HEK293 (cell line): ENCODE measurements around the gene GABBR2.

ENCODE experiments used
- CTCF ChIA-PET: fragments of 350-600 bp; formaldehyde crosslinking; extraction: SDS; loops from one replicate; lab custom pipeline; 2021; ENCODE audit warnings: antibody characterized with exemption; lab: Yijun Ruan, JAX
- POLR2A ChIA-PET: fragments of 300-600 bp; formaldehyde crosslinking; extraction: SDS; loops from one replicate; lab custom pipeline; 2020; ENCODE audit warnings: antibody characterized with exemption, inconsistent platforms; lab: Yijun Ruan, JAX
- H3K27ac ChIP-seq: fragments of 200-500 bp; sonication (Bioruptor generic); 2 replicates; pipeline ENCODE4 v1.5.1; 2014; ENCODE audit warnings: low read depth, low read length, control low read depth, inconsistent platforms; ENCODE audit errors: extremely low read depth
- H3K36me3 ChIP-seq, 2 experiments: fragments of 200-500 bp in 1 of 2; sonication (Bioruptor generic) in 1 of 2; 1 replicate in 1 of 2; 2 replicates in 1 of 2; pipeline ENCODE4 v1.5.1; 2014 to 2017; ENCODE audit warnings: inconsistent platforms in 2 of 2, low read length in 2 of 2; ENCODE audit not compliant: control insufficient read depth in 2 of 2, insufficient read depth in 1 of 2
- H3K4me1 ChIP-seq: fragments of 200-500 bp; sonication (Bioruptor generic); 2 replicates; pipeline ENCODE4 v1.5.1; 2014; ENCODE audit warnings: mild to moderate bottlenecking, low read length, inconsistent platforms; ENCODE audit not compliant: control insufficient read depth, insufficient read depth
- H3K4me3 ChIP-seq: 2 replicates; pipeline ENCODE4 v1.5.1; 2011; ENCODE audit warnings: low read depth, mild to moderate bottlenecking, control low read depth, low read length, moderate library complexity
- H3K9me3 ChIP-seq: fragments of 200-500 bp; sonication (Bioruptor generic); 2 replicates; pipeline ENCODE4 v1.5.1; 2014; ENCODE audit warnings: low read depth, low read length, inconsistent platforms; ENCODE audit not compliant: control insufficient read depth, insufficient read depth
- AEBP2 ChIP-seq: fragments of 450-650 bp; formaldehyde crosslinking; IDR thresholded peaks from 2 replicates; pipeline ENCODE4 v1.5.1; 2016; ENCODE audit warnings: missing biosample characterization, missing genetic modification characterization, borderline replicate concordance
- IKZF3 ChIP-seq: fragments of 450-650 bp; IDR thresholded peaks from 2 replicates; pipeline ENCODE4 v1.5.0; 2018; ENCODE audit warnings: missing biosample characterization, mild to moderate bottlenecking, missing genetic modification characterization, moderate library complexity
- KLF16 ChIP-seq: fragments of 450-650 bp; formaldehyde crosslinking; IDR thresholded peaks from 2 replicates; pipeline ENCODE4 v1.5.1; 2017; ENCODE audit warnings: missing biosample characterization, missing genetic modification characterization
- PRDM1 ChIP-seq: fragments of 450-650 bp; formaldehyde crosslinking; IDR thresholded peaks from 2 replicates; pipeline ENCODE4; 2016; ENCODE audit warnings: missing biosample characterization, missing genetic modification characterization
- SCRT1 ChIP-seq: fragments of 450-650 bp; formaldehyde crosslinking; IDR thresholded peaks from 2 replicates; pipeline ENCODE4 v1.5.1; 2016; ENCODE audit warnings: missing biosample characterization, missing genetic modification characterization, borderline replicate concordance
- SP2 ChIP-seq: fragments of 450-650 bp; formaldehyde crosslinking; IDR thresholded peaks from 2 replicates; pipeline ENCODE4 v1.5.1; 2016; ENCODE audit warnings: missing biosample characterization, missing genetic modification characterization
- YY1 ChIP-seq: fragments of 450-650 bp; formaldehyde crosslinking; IDR thresholded peaks from 2 replicates; pipeline ENCODE4 v1.5.1; 2018; ENCODE audit warnings: missing biosample characterization, missing genetic modification characterization
- ZBTB17 ChIP-seq: fragments of 450-650 bp; formaldehyde crosslinking; IDR thresholded peaks from 2 replicates; pipeline ENCODE4 v1.5.1; 2016; ENCODE audit warnings: missing biosample characterization, missing genetic modification characterization
- ZBTB21 ChIP-seq: fragments of 450-650 bp; formaldehyde crosslinking; IDR thresholded peaks from 2 replicates; pipeline ENCODE4 v1.5.1; 2017; ENCODE audit warnings: missing biosample characterization, missing genetic modification characterization
- ZBTB8A ChIP-seq: fragments of 450-650 bp; formaldehyde crosslinking; IDR thresholded peaks from 2 replicates; pipeline ENCODE4 v1.5.1; 2016; ENCODE audit warnings: missing biosample characterization, missing genetic modification characterization
- ZNF121 ChIP-seq: fragments of 450-650 bp; formaldehyde crosslinking; IDR thresholded peaks from 2 replicates; pipeline ENCODE4 v1.5.1; 2016; ENCODE audit warnings: missing biosample characterization, missing genetic modification characterization
- ZNF140 ChIP-seq: fragments of 450-650 bp; formaldehyde crosslinking; IDR thresholded peaks from 2 replicates; pipeline ENCODE4 v1.5.1; 2016; ENCODE audit warnings: missing biosample characterization, missing genetic modification characterization
- ZNF16 ChIP-seq: fragments of 450-650 bp; formaldehyde crosslinking; IDR thresholded peaks from 2 replicates; pipeline ENCODE4 v1.5.1; 2016; ENCODE audit warnings: low read depth, missing biosample characterization, missing genetic modification characterization
- ZNF19 ChIP-seq: fragments of 450-650 bp; formaldehyde crosslinking; IDR thresholded peaks from 2 replicates; pipeline ENCODE4; 2016; ENCODE audit warnings: missing biosample characterization, missing genetic modification characterization, low read depth
- ZNF239 ChIP-seq: fragments of 450-650 bp; formaldehyde crosslinking; IDR thresholded peaks from 2 replicates; pipeline ENCODE4 v1.5.1; 2016; ENCODE audit warnings: missing biosample characterization, missing genetic modification characterization
- ZNF280D ChIP-seq: fragments of 450-650 bp; formaldehyde crosslinking; IDR thresholded peaks from 2 replicates; pipeline ENCODE4 v1.5.1; 2016; ENCODE audit warnings: missing biosample characterization, missing genetic modification characterization
- ZNF292 ChIP-seq: fragments of 450-650 bp; formaldehyde crosslinking; IDR thresholded peaks from 2 replicates; pipeline ENCODE4 v1.5.1; 2016; ENCODE audit warnings: low read depth, missing biosample characterization, missing genetic modification characterization, borderline replicate concordance
- ZNF37A ChIP-seq: fragments of 450-650 bp; IDR thresholded peaks from 2 replicates; pipeline ENCODE4 v1.5.1; 2018; ENCODE audit warnings: missing biosample characterization, missing genetic modification characterization
- ZNF596 ChIP-seq: fragments of 450-650 bp; IDR thresholded peaks from 2 replicates; pipeline ENCODE4 v1.5.0; 2018; ENCODE audit warnings: missing biosample characterization, mild to moderate bottlenecking, missing genetic modification characterization, moderate library complexity
- ZNF600 ChIP-seq: fragments of 450-650 bp; formaldehyde crosslinking; IDR thresholded peaks from 2 replicates; pipeline ENCODE4 v1.5.1; 2016; ENCODE audit warnings: missing biosample characterization, missing genetic modification characterization
- ZNF621 ChIP-seq: fragments of 450-650 bp; formaldehyde crosslinking; IDR thresholded peaks from 2 replicates; pipeline ENCODE4 v1.5.1; 2017; ENCODE audit warnings: missing biosample characterization, missing genetic modification characterization
- ZNF707 ChIP-seq: fragments of 450-650 bp; formaldehyde crosslinking; IDR thresholded peaks from 2 replicates; pipeline ENCODE4 v1.5.1; 2016; ENCODE audit warnings: missing biosample characterization, missing genetic modification characterization
- ZNF777 ChIP-seq: fragments of 450-650 bp; formaldehyde crosslinking; IDR thresholded peaks from 2 replicates; pipeline ENCODE4 v1.5.1; 2017; ENCODE audit warnings: missing biosample characterization, missing genetic modification characterization, borderline replicate concordance
- ZNF785 ChIP-seq: fragments of 450-650 bp; formaldehyde crosslinking; IDR thresholded peaks from 2 replicates; pipeline ENCODE4 v1.5.1; 2016; ENCODE audit warnings: missing biosample characterization, missing genetic modification characterization
- ZSCAN16 ChIP-seq: fragments of 450-650 bp; formaldehyde crosslinking; IDR thresholded peaks from 2 replicates; pipeline ENCODE4 v1.5.1; 2016; ENCODE audit warnings: missing biosample characterization, missing genetic modification characterization

Gene GABBR2

GRCh38 chr9:98302150-98302549, 406.6 kb downstream of the GABBR2 start (continued):
- TF ChIP-seq AEBP2 (tag by site-specific recombination) (no peak), ZNF121 (tag by site-specific recombination) (no peak), ZNF37A (tag by site-specific recombination) (no peak), ZNF292 (tag by site-specific recombination) (no peak), ZNF16 (no peak), KLF16 (tag by site-specific recombination) (no peak), IKZF3 (no peak), SCRT1 (tag by site-specific recombination) (no peak)

DNA sequence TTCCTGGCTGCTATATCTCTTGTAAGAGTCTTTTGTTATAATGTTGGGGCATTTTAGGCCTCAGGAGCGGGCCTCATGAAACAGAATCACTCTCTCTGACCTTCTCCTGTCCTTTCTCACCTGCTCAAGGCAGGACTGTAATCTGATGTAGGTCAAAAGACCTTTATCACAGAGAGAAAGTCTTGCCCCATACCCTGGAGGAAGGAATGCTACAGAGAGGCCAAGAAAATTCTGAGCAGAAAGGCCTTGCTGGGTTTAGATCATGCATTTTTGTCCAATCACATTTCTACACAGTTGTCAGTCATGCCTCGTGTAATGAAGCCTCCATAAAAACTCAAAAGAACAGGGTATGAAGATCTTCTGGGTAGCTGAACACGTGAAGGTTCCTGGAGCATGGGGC, 408.1 kb downstream of the GABBR2 start:
- Histone ChIP-seq H3K9me3 (no peaks in the 10 kb centered on the region), H3K4me1 (no peaks in the 10 kb centered on the region), H3K36me3 (no peaks in the 10 kb centered on the region), H3K27ac (no peak overlapping the region), H3K4me3 (no peak overlapping the region)
- CTCF ChIA-PET, result no interaction called here
- POLR2A ChIA-PET, result no interaction called here
- no peak for TF ChIP-seq ZNF600 (tag by site-specific recombination)
- no peak for TF ChIP-seq ZBTB21 (tag by site-specific recombination)
- no peak for TF ChIP-seq ZNF121 (tag by site-specific recombination)

DNA sequence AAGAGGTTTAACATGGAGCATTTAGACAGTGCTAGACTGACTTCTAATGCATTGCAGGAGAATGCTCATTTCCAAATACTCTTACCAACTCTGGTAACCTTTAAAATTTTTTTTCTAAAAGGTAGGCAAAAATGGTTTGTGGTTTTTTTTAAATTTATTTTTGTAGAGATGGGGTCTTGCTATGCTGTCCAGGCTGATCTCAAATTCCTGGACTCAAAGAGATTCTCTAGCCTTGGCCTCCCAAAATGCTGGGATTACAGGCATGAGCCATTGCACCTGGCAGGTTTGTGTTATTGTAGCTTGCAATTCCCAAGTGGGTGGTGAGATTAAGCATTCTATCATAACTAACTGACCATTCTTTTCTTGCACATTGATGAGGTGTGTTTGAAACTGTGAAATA, 410.3 kb downstream of the GABBR2 start:
- ChIA-PET POLR2A (no interaction called here), CTCF (interaction anchor here (0.6 to 0.7 kb wide), 2 partner anchors 355 to 460 kb away, joined by 3 to 5 read pairs; no protein-coding TSS in a partner anchor)
- no peaks in the 10 kb centered on the region for H3K9me3 ChIP-seq
- H3K4me3 ChIP-seq, result no peak overlapping the region
- TF ChIP-seq ZNF596 (tag by site-specific recombination) (no peak), ZNF239 (tag by site-specific recombination) (no peak), ZNF777 (tag by site-specific recombination) (no peak), ZNF19 (tag by site-specific recombination) (no peak), ZSCAN16 (tag by site-specific recombination) (no peak), YY1 (tag by site-specific recombination) (no peak), ZNF707 (tag by site-specific recombination) (no peak), ZBTB17 (tag by site-specific recombination) (no peak), ZNF621 (tag by site-specific recombination) (no peak), ZBTB8A (tag by site-specific recombination) (no peak), PRDM1 (tag by site-specific recombination) (no peak), ZNF140 (tag by site-specific recombination) (no peak), SP2 (tag by site-specific recombination) (no peak), ZNF785 (tag by site-specific recombination) (no peak), ZNF280D (no peak)
- H3K36me3 ChIP-seq, result no peaks in the 10 kb centered on the region
- H3K27ac ChIP-seq, result no peak overlapping the region
- H3K4me1 ChIP-seq, result no peaks in the 10 kb centered on the region
